Stimulated activated CD4-positive, alpha-beta T cell treated with anti-CD3 and anti-CD28 coated beads, Interleukin-2, amount 100 ng/mL, for 48 hours (primary cell): ENCODE results near the gene KRR1.
"Not testable (repeated sequence)": the region's sequence is repeated elsewhere in the genome, so short reads cannot be mapped to it uniquely, and the experiment has no call there.

ENCODE experiments used
- DNase-seq, 2 donors: peaks; one replicate each; pipeline ENCODE4 v3.0.0-alpha.2; 2020

KRR1 gene

GRCh38 chr12:75474116-75474515, 37.3 kb downstream of the KRR1 start:
- no peak for DNase-seq

- DNase-seq: no peak
Measured at GRCh38 chr12:75471902-75472890, 39.2 kb downstream of the KRR1 start.

GRCh38 chr12:75460204-75460603, 51.2 kb downstream of the KRR1 start:
- no peak for DNase-seq

GRCh38 chr12:75459755-75460154, 51.7 kb downstream of the KRR1 start:
- no peak for DNase-seq

- not testable (repeated sequence) for DNase-seq
Measured at GRCh38 chr12:75457866-75458265, 53.5 kb downstream of the KRR1 start.

GRCh38 chr12:75457191-75457590, 54.2 kb downstream of the KRR1 start:
- no peak for DNase-seq

- DNase-seq: no peak
Measured at GRCh38 chr12:75455839-75456238, 55.6 kb downstream of the KRR1 start.

- no peak for DNase-seq
Measured at GRCh38 chr12:75452675-75453330, 58.6 kb downstream of the KRR1 start.

GRCh38 chr12:75447691-75448393, 63.6 kb downstream of the KRR1 start:
- DNase-seq: no peak

- no peak for DNase-seq
Measured at GRCh38 chr12:75446857-75447256, 64.6 kb downstream of the KRR1 start.

GRCh38 chr12:75445137-75445507, 66.3 kb downstream of the KRR1 start:
- not testable (repeated sequence) for DNase-seq

GRCh38 chr12:75444429-75445136, 66.8 kb downstream of the KRR1 start:
- no peak for DNase-seq

GRCh38 chr12:75443709-75444108, 67.7 kb downstream of the KRR1 start:
- no peak for DNase-seq

- not testable (repeated sequence) for DNase-seq
Measured at GRCh38 chr12:75442454-75442853, 69.0 kb downstream of the KRR1 start.

GRCh38 chr12:75441687-75442449, 69.5 kb downstream of the KRR1 start:
- not testable (repeated sequence) for DNase-seq
